GM12878 (cell line): ENCODE data around the gene MSANTD3. TPM values are rescaled to one million over a fixed set of nuclear protein-coding genes. Genes with fewer than 3 reads are reported as not detected.
A peak's percentile ranks its signal among the peaks of the same experiment; 100 is the strongest.

Source experiments
- ASH2L ChIP-seq: fragments of 300-600, 200-600 bp; sonication (generic); IDR thresholded peaks from 2 replicates; pipeline ENCODE4 v1.6.1; 2017; ENCODE audit warnings: low read depth, mild to moderate bottlenecking, borderline replicate concordance
- BRCA1 ChIP-seq: IDR thresholded peaks from 2 replicates; pipeline ENCODE4 v1.6.1; 2011; ENCODE audit warnings: low read depth, low read length, improper control_type of control experiment
- CBX3 ChIP-seq: fragments of 200-600 bp; sonication (generic); IDR thresholded peaks from 2 replicates; pipeline ENCODE4 v1.6.1; 2016; ENCODE audit warnings: low read depth, borderline replicate concordance
- CEBPB ChIP-seq, 2 experiments: fragments of 150-350 bp in 1 of 2; IDR thresholded peaks; 2 replicates each; pipeline ENCODE4 v1.6.1; 2012 to 2014; ENCODE audit warnings: low read depth in 2 of 2, low read length in 2 of 2, borderline replicate concordance in 1 of 2, inconsistent platforms in 1 of 2
- DPF2 ChIP-seq: fragments of 450-650 bp; IDR thresholded peaks from 2 replicates; pipeline ENCODE4 v1.6.1; 2017; ENCODE audit warnings: mild to moderate bottlenecking
- LARP7 ChIP-seq: fragments of 450-650 bp; IDR thresholded peaks from 2 replicates; pipeline ENCODE4 v1.6.1; 2017; ENCODE audit warnings: mild to moderate bottlenecking
- POLR2A ChIP-seq: IDR thresholded peaks from 2 replicates; pipeline ENCODE4 v1.6.1; 2011; ENCODE audit warnings: low read depth, mild to moderate bottlenecking, low read length
- POU2F2 ChIP-seq: IDR thresholded peaks from 3 replicates; pipeline ENCODE4 v1.6.1; 2011; ENCODE audit warnings: low read depth, mild to moderate bottlenecking, low read length, borderline replicate concordance
- RB1 ChIP-seq: fragments of 450-650 bp; formaldehyde crosslinking; IDR thresholded peaks from 2 replicates; pipeline ENCODE4 v1.6.1; 2017; ENCODE audit warnings: mild to moderate bottlenecking, borderline replicate concordance
- STAT3 ChIP-seq: IDR thresholded peaks from 2 replicates; pipeline ENCODE4 v1.6.1; 2011; ENCODE audit warnings: low read depth, low read length, improper control_type of control experiment
- TBL1XR1 ChIP-seq: IDR thresholded peaks from 2 replicates; pipeline ENCODE4 v1.6.1; 2012; ENCODE audit warnings: low read depth, low read length, improper control_type of control experiment
- TCF12 ChIP-seq: IDR thresholded peaks from 2 replicates; pipeline ENCODE4 v1.6.1; 2011; ENCODE audit warnings: low read depth, mild to moderate bottlenecking, low read length
- ZNF207 ChIP-seq: fragments of 450-650 bp; IDR thresholded peaks from 2 replicates; pipeline ENCODE4 v1.6.1; 2014; ENCODE audit warnings: antibody characterized with exemption, mild to moderate bottlenecking, borderline replicate concordance
- polyA plus RNA-seq, 11 experiments: library from polyadenylated mRNA; depleted of rRNA in 4 of 11; unstranded in 6 of 11; stranded (reverse) in 5 of 11; fragments of >200 nt; fragmentation: Nextera tagmentation in 4 of 11; fragmentation: Illumina TruSeq in 1 of 11; extraction: Ambion mirVana in 4 of 11; extraction: Trizol in 1 of 11; gene quantifications; 1 replicate in 1 of 11; 2 replicates in 10 of 11; pipeline versions ENCODE4 v1.2.1 to v1.2.3, GENCODE V29; 2011 to 2016; ENCODE audit warnings: inconsistent platforms in 2 of 11, missing spikeins in 2 of 11, low read depth in 1 of 11
- total RNA-seq, 4 experiments: library from RNA; depleted of rRNA in 3 of 4; stranded (reverse); fragments of >200 nt in 3 of 4; fragmentation: Illumina TruSeq in 1 of 4; extraction: Trizol in 1 of 4; gene quantifications; 2 replicates each; pipeline versions ENCODE4 v1.2.1 to v1.2.3, GENCODE V29; 2013 to 2021
- TF ChIP-seq, protein P1 (sequence below): IDR thresholded peaks from 2 replicates; pipeline ENCODE4 v1.6.1; 2012; ENCODE audit warnings: mild to moderate bottlenecking, low read depth, low read length
- TF ChIP-seq, protein P2 (sequence below): IDR thresholded peaks from 2 replicates; pipeline ENCODE4 v1.6.1; 2011; ENCODE audit warnings: low read depth, low read length, improper control_type of control experiment, borderline replicate concordance
- TF ChIP-seq, protein P3 (sequence below): IDR thresholded peaks from 2 replicates; pipeline ENCODE4 v1.6.1; 2012; ENCODE audit warnings: low read length, inconsistent platforms
- TF ChIP-seq, protein P4 (sequence below): IDR thresholded peaks from 2 replicates; pipeline ENCODE4 v1.6.1; 2011; ENCODE audit warnings: borderline replicate concordance, low read depth, mild to moderate bottlenecking, moderate library complexity, mixed read lengths, low read length; ENCODE audit not compliant: insufficient read depth; ENCODE audit errors: extremely low read length
- TF ChIP-seq, protein P5 (sequence below): fragments of 450-650 bp; formaldehyde crosslinking; IDR thresholded peaks from 2 replicates; pipeline ENCODE4 v1.4.0; 2022; ENCODE audit warnings: mild to moderate bottlenecking, moderate library complexity
- TF ChIP-seq, protein P6 (sequence below): IDR thresholded peaks from 2 replicates; pipeline ENCODE4 v1.6.1; 2012; ENCODE audit warnings: low read depth, low read length, improper control_type of control experiment

MSANTD3 gene
- total and polyA plus RNA-seq, 10 of the 15 experiments (the other 5 are each of a cell fraction or from before 2014, with no cell fraction given): 5.8 to 21.2 (median 14.7) TPM

DNA sequence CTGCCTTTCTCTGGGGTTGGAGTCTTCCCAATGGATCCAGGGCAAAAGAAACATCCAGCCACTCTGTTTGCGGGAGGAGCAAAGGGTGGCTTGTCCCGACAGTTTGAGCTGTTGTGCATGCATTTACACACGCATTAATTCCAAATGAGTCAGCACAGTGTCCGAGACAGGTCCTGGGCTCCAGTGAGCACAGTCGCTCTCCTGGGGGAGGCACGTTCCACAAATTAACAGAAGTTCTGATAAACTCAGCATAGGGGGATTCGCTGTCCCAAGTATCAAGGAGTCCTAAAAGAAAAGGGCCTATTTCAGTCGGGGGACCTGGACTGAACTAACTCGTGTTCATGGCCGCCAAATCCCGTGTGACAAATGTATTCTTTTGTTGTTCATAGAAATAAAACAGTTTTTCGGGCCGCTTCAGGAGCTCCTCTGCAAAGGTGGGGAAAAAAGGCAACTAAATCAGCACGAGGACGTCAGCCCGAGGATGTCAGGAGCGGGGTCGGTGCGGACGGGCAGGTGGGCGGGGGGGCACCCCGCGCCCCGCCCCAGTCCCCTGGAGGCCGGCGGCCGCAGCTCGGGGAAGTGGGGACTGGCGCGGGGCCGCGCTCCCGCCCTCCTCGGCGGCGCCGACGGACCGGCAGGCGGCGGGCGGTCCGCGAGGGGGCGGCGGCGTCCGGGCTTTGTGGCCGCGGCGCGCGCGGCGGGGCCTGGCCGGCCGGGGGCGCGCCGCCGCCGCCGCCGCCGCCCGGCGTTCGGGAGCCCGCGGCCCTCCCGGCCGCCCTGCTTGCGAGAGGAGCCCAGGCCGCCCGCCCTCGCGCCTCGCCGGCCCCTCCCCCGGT lies at the start of gene MSANTD3 (continued):
- TF ChIP-seq, protein P1, sequence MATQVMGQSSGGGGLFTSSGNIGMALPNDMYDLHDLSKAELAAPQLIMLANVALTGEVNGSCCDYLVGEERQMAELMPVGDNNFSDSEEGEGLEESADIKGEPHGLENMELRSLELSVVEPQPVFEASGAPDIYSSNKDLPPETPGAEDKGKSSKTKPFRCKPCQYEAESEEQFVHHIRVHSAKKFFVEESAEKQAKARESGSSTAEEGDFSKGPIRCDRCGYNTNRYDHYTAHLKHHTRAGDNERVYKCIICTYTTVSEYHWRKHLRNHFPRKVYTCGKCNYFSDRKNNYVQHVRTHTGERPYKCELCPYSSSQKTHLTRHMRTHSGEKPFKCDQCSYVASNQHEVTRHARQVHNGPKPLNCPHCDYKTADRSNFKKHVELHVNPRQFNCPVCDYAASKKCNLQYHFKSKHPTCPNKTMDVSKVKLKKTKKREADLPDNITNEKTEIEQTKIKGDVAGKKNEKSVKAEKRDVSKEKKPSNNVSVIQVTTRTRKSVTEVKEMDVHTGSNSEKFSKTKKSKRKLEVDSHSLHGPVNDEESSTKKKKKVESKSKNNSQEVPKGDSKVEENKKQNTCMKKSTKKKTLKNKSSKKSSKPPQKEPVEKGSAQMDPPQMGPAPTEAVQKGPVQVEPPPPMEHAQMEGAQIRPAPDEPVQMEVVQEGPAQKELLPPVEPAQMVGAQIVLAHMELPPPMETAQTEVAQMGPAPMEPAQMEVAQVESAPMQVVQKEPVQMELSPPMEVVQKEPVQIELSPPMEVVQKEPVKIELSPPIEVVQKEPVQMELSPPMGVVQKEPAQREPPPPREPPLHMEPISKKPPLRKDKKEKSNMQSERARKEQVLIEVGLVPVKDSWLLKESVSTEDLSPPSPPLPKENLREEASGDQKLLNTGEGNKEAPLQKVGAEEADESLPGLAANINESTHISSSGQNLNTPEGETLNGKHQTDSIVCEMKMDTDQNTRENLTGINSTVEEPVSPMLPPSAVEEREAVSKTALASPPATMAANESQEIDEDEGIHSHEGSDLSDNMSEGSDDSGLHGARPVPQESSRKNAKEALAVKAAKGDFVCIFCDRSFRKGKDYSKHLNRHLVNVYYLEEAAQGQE: no peak
- TF ChIP-seq CBX3: no peak
- TF ChIP-seq, protein P2, sequence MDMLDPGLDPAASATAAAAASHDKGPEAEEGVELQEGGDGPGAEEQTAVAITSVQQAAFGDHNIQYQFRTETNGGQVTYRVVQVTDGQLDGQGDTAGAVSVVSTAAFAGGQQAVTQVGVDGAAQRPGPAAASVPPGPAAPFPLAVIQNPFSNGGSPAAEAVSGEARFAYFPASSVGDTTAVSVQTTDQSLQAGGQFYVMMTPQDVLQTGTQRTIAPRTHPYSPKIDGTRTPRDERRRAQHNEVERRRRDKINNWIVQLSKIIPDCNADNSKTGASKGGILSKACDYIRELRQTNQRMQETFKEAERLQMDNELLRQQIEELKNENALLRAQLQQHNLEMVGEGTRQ: no peak
- TF ChIP-seq POLR2A: no peak; the same call in 1 of the 2 replicates
- no peak for TF ChIP-seq ZNF207
- TF ChIP-seq POU2F2: 0 out of 3 replicates have a peak, but pooled peaks have one; percentile 33
- TF ChIP-seq, protein P3, sequence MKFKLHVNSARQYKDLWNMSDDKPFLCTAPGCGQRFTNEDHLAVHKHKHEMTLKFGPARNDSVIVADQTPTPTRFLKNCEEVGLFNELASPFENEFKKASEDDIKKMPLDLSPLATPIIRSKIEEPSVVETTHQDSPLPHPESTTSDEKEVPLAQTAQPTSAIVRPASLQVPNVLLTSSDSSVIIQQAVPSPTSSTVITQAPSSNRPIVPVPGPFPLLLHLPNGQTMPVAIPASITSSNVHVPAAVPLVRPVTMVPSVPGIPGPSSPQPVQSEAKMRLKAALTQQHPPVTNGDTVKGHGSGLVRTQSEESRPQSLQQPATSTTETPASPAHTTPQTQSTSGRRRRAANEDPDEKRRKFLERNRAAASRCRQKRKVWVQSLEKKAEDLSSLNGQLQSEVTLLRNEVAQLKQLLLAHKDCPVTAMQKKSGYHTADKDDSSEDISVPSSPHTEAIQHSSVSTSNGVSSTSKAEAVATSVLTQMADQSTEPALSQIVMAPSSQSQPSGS: no peak
- TF ChIP-seq RB1: peak; percentile 56; the same call in 1 of the 2 replicates
- TF ChIP-seq BRCA1: no peak
- TF ChIP-seq TBL1XR1: no peak
- peak; percentile 16; the same call in 1 of the 2 replicates for TF ChIP-seq DPF2
- TF ChIP-seq, protein P4, sequence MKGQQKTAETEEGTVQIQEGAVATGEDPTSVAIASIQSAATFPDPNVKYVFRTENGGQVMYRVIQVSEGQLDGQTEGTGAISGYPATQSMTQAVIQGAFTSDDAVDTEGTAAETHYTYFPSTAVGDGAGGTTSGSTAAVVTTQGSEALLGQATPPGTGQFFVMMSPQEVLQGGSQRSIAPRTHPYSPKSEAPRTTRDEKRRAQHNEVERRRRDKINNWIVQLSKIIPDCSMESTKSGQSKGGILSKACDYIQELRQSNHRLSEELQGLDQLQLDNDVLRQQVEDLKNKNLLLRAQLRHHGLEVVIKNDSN: no peak
- TF ChIP-seq STAT3: no peak
- no peak for TF ChIP-seq TCF12
- TF ChIP-seq ASH2L: no peak
- no peak for TF ChIP-seq LARP7
- TF ChIP-seq CEBPB (IDR thresholded peaks at IDR 0.05; ENCODE audit: borderline replicate concordance in 1 of 2, low read depth in 2 of 2, low read length in 2 of 2): no peak
- TF ChIP-seq, protein P5, sequence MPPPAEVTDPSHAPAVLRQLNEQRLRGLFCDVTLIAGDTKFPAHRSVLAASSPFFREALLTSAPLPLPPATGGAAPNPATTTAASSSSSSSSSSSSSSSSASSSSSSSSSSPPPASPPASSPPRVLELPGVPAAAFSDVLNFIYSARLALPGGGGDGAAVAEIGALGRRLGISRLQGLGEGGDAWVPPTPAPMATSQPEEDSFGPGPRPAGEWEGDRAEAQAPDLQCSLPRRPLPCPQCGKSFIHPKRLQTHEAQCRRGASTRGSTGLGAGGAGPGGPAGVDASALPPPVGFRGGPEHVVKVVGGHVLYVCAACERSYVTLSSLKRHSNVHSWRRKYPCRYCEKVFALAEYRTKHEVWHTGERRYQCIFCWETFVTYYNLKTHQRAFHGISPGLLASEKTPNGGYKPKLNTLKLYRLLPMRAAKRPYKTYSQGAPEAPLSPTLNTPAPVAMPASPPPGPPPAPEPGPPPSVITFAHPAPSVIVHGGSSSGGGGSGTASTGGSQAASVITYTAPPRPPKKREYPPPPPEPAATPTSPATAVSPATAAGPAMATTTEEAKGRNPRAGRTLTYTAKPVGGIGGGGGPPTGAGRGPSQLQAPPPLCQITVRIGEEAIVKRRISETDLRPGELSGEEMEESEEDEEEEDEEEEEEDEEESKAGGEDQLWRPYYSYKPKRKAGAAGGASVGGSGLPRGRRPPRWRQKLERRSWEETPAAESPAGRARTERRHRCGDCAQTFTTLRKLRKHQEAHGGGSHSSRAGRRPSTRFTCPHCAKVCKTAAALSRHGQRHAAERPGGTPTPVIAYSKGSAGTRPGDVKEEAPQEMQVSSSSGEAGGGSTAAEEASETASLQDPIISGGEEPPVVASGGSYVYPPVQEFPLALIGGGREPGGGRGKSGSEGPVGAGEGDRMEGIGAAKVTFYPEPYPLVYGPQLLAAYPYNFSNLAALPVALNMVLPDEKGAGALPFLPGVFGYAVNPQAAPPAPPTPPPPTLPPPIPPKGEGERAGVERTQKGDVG (CRISPR knock-in tag): no peak
- TF ChIP-seq, protein P6, sequence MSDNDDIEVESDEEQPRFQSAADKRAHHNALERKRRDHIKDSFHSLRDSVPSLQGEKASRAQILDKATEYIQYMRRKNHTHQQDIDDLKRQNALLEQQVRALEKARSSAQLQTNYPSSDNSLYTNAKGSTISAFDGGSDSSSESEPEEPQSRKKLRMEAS: no peak
